GM23338 (cell line): ENCODE measurements around the gene NIPAL1.

Experiments used
- EZH2 ChIP-seq: fragments of 200-600 bp; sonication (generic); IDR thresholded peaks from one replicate; pipeline ENCODE4 v1.8.0; 2017; ENCODE audit warnings: antibody characterized with exemption, mild to moderate bottlenecking, low read depth; ENCODE audit not compliant: unreplicated experiment
- EZH2phosphoT487 ChIP-seq: fragments of 200-600 bp; sonication (generic); IDR thresholded peaks from one replicate; pipeline ENCODE4 v1.8.1; 2018; ENCODE audit warnings: antibody characterized with exemption; ENCODE audit not compliant: unreplicated experiment
- JUNB ChIP-seq: IDR thresholded peaks from one replicate; pipeline ENCODE4 v1.6.1; 2016; ENCODE audit warnings: antibody characterized with exemption; ENCODE audit not compliant: unreplicated experiment
- ZNF331 ChIP-seq: fragments of 250-450 bp; sonication (Bioruptor Pico); IDR thresholded peaks from 2 replicates; pipeline ENCODE4 v1.5.0; 2020; ENCODE audit warnings: low read depth, mild to moderate bottlenecking, moderate library complexity
- TF ChIP-seq, protein P1 (sequence below), 2 experiments: fragments of 200-600 bp in 1 of 2; sonication (generic) in 1 of 2; conservative IDR thresholded peaks; 2 replicates each; pipeline versions ENCODE4 v1.5.1 to v1.6.1; 2016 to 2017; ENCODE audit warnings: antibody characterized with exemption in 2 of 2, low read depth in 2 of 2, mild to moderate bottlenecking in 2 of 2, moderate library complexity in 1 of 2
- TF ChIP-seq, protein P2 (sequence below): IDR thresholded peaks from one replicate; pipeline ENCODE4 v1.6.1; 2018; ENCODE audit warnings: antibody characterized with exemption; ENCODE audit not compliant: unreplicated experiment
- TF ChIP-seq, protein P3 (sequence below): fragments of 250-450 bp; sonication (Bioruptor Pico); IDR thresholded peaks from 2 replicates; pipeline ENCODE4 v1.5.0; 2020; ENCODE audit warnings: mild to moderate bottlenecking, moderate library complexity

DNA sequence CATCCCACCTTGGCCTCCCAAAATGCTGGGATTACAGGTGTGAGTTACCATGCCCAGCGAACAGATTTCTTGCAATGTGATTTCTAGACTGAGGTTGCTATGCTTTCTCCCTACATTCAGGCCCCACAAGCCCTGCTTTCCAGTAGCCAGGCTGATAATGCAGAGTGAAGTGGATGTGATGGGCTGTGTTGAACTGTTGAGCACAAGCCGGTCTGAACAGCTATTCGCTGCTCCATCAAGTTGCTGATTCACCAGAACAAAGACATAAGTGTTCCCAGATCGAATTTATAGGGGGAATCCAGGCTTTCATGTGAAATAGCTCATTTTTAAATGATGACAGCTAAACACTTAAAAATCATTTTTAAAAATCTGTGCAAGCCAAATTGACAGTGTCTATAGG, 8.0 kb downstream of the NIPAL1 start:
- TF ChIP-seq, protein P1, sequence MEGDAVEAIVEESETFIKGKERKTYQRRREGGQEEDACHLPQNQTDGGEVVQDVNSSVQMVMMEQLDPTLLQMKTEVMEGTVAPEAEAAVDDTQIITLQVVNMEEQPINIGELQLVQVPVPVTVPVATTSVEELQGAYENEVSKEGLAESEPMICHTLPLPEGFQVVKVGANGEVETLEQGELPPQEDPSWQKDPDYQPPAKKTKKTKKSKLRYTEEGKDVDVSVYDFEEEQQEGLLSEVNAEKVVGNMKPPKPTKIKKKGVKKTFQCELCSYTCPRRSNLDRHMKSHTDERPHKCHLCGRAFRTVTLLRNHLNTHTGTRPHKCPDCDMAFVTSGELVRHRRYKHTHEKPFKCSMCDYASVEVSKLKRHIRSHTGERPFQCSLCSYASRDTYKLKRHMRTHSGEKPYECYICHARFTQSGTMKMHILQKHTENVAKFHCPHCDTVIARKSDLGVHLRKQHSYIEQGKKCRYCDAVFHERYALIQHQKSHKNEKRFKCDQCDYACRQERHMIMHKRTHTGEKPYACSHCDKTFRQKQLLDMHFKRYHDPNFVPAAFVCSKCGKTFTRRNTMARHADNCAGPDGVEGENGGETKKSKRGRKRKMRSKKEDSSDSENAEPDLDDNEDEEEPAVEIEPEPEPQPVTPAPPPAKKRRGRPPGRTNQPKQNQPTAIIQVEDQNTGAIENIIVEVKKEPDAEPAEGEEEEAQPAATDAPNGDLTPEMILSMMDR (conservative IDR thresholded peaks at IDR 0.05; ENCODE audit: low read depth in 2 of 2) = no peak
- TF ChIP-seq JUNB (no peak), EZH2phosphoT487 (no peak), ZNF331 (CRISPR knock-in tag) (no peak), EZH2 (no peak)
- TF ChIP-seq, protein P2, sequence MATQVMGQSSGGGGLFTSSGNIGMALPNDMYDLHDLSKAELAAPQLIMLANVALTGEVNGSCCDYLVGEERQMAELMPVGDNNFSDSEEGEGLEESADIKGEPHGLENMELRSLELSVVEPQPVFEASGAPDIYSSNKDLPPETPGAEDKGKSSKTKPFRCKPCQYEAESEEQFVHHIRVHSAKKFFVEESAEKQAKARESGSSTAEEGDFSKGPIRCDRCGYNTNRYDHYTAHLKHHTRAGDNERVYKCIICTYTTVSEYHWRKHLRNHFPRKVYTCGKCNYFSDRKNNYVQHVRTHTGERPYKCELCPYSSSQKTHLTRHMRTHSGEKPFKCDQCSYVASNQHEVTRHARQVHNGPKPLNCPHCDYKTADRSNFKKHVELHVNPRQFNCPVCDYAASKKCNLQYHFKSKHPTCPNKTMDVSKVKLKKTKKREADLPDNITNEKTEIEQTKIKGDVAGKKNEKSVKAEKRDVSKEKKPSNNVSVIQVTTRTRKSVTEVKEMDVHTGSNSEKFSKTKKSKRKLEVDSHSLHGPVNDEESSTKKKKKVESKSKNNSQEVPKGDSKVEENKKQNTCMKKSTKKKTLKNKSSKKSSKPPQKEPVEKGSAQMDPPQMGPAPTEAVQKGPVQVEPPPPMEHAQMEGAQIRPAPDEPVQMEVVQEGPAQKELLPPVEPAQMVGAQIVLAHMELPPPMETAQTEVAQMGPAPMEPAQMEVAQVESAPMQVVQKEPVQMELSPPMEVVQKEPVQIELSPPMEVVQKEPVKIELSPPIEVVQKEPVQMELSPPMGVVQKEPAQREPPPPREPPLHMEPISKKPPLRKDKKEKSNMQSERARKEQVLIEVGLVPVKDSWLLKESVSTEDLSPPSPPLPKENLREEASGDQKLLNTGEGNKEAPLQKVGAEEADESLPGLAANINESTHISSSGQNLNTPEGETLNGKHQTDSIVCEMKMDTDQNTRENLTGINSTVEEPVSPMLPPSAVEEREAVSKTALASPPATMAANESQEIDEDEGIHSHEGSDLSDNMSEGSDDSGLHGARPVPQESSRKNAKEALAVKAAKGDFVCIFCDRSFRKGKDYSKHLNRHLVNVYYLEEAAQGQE = no peak
- TF ChIP-seq, protein P3, sequence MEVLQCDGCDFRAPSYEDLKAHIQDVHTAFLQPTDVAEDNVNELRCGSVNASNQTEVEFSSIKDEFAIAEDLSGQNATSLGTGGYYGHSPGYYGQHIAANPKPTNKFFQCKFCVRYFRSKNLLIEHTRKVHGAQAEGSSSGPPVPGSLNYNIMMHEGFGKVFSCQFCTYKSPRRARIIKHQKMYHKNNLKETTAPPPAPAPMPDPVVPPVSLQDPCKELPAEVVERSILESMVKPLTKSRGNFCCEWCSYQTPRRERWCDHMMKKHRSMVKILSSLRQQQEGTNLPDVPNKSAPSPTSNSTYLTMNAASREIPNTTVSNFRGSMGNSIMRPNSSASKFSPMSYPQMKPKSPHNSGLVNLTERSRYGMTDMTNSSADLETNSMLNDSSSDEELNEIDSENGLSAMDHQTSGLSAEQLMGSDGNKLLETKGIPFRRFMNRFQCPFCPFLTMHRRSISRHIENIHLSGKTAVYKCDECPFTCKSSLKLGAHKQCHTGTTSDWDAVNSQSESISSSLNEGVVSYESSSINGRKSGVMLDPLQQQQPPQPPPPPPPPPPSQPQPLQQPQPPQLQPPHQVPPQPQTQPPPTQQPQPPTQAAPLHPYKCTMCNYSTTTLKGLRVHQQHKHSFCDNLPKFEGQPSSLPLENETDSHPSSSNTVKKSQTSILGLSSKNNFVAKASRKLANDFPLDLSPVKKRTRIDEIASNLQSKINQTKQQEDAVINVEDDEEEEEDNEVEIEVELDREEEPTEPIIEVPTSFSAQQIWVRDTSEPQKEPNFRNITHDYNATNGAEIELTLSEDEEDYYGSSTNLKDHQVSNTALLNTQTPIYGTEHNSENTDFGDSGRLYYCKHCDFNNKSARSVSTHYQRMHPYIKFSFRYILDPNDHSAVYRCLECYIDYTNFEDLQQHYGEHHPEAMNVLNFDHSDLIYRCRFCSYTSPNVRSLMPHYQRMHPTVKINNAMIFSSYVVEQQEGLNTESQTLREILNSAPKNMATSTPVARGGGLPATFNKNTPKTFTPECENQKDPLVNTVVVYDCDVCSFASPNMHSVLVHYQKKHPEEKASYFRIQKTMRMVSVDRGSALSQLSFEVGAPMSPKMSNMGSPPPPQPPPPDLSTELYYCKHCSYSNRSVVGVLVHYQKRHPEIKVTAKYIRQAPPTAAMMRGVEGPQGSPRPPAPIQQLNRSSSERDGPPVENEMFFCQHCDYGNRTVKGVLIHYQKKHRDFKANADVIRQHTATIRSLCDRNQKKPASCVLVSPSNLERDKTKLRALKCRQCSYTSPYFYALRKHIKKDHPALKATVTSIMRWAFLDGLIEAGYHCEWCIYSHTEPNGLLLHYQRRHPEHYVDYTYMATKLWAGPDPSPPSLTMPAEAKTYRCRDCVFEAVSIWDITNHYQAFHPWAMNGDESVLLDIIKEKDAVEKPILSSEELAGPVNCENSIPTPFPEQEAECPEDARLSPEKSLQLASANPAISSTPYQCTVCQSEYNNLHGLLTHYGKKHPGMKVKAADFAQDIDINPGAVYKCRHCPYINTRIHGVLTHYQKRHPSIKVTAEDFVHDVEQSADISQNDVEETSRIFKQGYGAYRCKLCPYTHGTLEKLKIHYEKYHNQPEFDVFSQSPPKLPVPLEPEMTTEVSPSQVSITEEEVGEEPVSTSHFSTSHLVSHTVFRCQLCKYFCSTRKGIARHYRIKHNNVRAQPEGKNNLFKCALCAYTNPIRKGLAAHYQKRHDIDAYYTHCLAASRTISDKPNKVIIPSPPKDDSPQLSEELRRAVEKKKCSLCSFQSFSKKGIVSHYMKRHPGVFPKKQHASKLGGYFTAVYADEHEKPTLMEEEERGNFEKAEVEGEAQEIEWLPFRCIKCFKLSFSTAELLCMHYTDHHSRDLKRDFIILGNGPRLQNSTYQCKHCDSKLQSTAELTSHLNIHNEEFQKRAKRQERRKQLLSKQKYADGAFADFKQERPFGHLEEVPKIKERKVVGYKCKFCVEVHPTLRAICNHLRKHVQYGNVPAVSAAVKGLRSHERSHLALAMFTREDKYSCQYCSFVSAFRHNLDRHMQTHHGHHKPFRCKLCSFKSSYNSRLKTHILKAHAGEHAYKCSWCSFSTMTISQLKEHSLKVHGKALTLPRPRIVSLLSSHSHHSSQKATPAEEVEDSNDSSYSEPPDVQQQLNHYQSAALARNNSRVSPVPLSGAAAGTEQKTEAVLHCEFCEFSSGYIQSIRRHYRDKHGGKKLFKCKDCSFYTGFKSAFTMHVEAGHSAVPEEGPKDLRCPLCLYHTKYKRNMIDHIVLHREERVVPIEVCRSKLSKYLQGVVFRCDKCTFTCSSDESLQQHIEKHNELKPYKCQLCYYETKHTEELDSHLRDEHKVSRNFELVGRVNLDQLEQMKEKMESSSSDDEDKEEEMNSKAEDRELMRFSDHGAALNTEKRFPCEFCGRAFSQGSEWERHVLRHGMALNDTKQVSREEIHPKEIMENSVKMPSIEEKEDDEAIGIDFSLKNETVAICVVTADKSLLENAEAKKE (CRISPR knock-in tag) = no peak
